GM23248 (cell line): Measurements from ENCODE around the gene ZFAND3.

Experiments used
- EZH2 ChIP-seq: fragments of 200-600 bp; sonication (generic); IDR thresholded peaks from 2 replicates; pipeline ENCODE4 v1.6.1; 2018; ENCODE audit warnings: antibody characterized with exemption, mild to moderate bottlenecking; ENCODE audit not compliant: insufficient read depth, poor library complexity, severe bottlenecking
- EZH2phosphoT487 ChIP-seq: fragments of 200-600 bp; sonication (generic); IDR thresholded peaks from 2 replicates; pipeline ENCODE4 v1.6.1; 2018; ENCODE audit warnings: antibody characterized with exemption, moderate library complexity, mild to moderate bottlenecking, low read depth; ENCODE audit not compliant: insufficient read depth

DNA sequence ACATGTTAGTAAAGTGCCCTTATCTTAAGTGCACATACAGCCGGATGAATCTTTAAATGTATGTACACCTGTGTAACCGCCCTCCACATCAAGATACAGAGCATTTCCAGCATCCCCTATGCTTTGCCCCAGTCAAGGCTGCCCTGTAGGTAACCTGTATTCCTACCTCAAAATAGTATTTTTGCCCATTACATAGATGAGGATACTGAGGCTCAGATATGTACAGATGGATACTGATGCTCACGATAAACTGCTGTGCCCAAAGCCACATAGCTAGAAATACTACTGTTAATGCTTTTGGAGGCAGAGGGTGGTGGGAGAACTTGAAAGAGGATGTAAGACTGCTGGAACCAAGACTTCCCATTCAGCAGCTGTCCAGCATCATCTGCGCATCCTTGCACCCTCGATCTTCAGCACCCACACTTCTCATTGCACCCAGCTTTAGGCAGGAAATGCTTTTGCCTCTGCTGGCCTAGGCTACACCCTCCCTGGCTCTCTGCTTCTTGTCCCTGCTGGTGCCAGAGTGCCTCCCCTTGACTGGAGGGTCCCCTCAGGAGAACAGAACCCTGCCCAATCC is 27.0 kb upstream of the ZFAND3 start:
- TF ChIP-seq EZH2 (no peak), EZH2phosphoT487 (no peak)
